Thyroid gland (tissue), 4 donors: ENCODE measurements around the gene NOXA1. TPM values are rescaled to one million over a fixed set of nuclear protein-coding genes. Genes with fewer than 3 reads are reported as not detected.
"Not testable (repeated sequence)": the region's sequence is repeated elsewhere in the genome, so short reads cannot be mapped to it uniquely, and the experiment has no call there.

ENCODE experiments used
- DNase-seq, 2 donors: peaks; one replicate each; pipeline ENCODE4 v3.0.0-alpha.2; 2019
- H3K27ac ChIP-seq, 3 donors: fragments of 200-600 bp; sonication (generic); 1 replicate in 2 of 3; 2 replicates in 1 of 3; pipeline ENCODE4 v1.5.1; 2016 to 2019; ENCODE audit warnings: mild to moderate bottlenecking in 1 of 3, moderate library complexity in 1 of 3
- H3K27me3 ChIP-seq: fragments of 200-600 bp; sonication (generic); one replicate; pipeline ENCODE4 v1.5.1; 2019
- H3K36me3 ChIP-seq, 2 donors: fragments of 200-600 bp; sonication (generic); one replicate each; pipeline ENCODE4 v1.5.1; 2016 to 2019
- H3K4me1 ChIP-seq, 2 donors: fragments of 200-600 bp; sonication (generic); one replicate each; pipeline ENCODE4 v1.5.1; 2017 to 2019
- H3K4me3 ChIP-seq, 3 donors: fragments of 200-600 bp; sonication (generic); replicated peaks in 1 of 3; 1 replicate in 2 of 3; 2 replicates in 1 of 3; pipeline ENCODE4 v1.5.1; 2016; ENCODE audit warnings: mild to moderate bottlenecking in 1 of 3
- H3K9me3 ChIP-seq: fragments of 200-600 bp; sonication (generic); one replicate; pipeline ENCODE4 v1.5.1; 2017
- POLR2A ChIP-seq, 2 donors: fragments of 450-650 bp; IDR thresholded peaks; one replicate each; pipeline ENCODE4 v1.6.1; 2017; ENCODE audit warnings: antibody characterized with exemption in 2 of 2, mild to moderate bottlenecking in 2 of 2, moderate library complexity in 1 of 2
- WGBS, 2 donors: methylation state at CpG; one replicate each; pipeline ENCODE4 v1.1.5; 2017; 5-methylcytosine and 5-hydroxymethylcytosine counted together
- intact Hi-C: fragments of 100-400 bp; cut with DNase I; formaldehyde crosslinking; loops from one replicate; pipeline ENCODE4 v1.15.1; 2023
- total RNA-seq, 4 donors: library from RNA; depleted of rRNA; stranded (reverse); fragments of >200 nt; gene quantifications; one replicate each; pipeline ENCODE4 v1.2.3, GENCODE V29; 2016
- TF ChIP-seq, protein P1 (sequence below), 6 experiments: fragments of 200-600 bp in 3 of 6; fragments of 450-650 bp in 3 of 6; sonication (generic) in 3 of 6; IDR thresholded peaks; one replicate each; pipeline ENCODE4 v1.5.1; 2016 to 2019; ENCODE audit warnings: antibody characterized with exemption in 6 of 6, mild to moderate bottlenecking in 2 of 6, inconsistent platforms in 1 of 6, moderate library complexity in 1 of 6

NOXA1 gene
- total RNA-seq, 4 donors from 2014 or later = 5.4 to 16.6 (median 10.0) TPM

DNA sequence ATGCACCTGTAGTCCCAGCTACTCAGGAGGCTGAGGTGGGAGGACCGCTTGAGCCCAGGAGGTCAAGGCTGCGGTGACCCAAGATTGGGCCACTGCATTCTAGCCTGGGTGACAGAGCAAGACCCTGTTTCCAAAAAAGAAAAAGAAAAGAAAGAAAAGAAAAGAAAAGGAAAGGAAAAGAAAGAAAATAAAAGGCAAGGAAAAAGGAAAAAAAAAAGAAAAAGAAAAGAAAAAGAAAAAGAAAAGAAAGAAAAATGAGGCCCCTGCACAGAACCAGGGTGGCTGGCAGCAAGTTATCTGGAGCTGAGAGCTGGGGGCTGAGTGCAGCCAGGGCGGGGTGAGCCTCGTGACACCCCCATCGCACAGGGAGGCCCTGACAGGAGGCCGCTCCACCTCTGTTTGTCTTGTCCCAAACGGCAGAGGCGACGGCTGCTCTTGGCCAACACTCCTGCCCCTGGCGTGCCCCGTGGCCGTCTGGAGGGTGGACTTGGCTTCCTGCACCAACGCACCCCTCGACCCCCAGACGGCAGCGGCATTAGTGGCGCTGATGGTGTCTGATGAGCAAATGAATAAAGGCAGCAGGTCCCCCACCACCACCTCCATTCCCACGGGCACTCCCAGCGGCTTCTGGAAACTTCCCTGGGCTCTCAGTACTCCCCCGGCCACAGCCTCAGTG lies 17.0 kb upstream of the NOXA1 start:
- 62 to 63% methylated on average over 12 to 15 of the region's 20 CpGs for WGBS, 2 donors
- Histone ChIP-seq H3K27ac (no peak overlapping the region), H3K9me3 (no peaks in the 10 kb centered on the region), H3K4me1 (peaks cover 18 to 28% of the 10 kb centered on the region in 2 donors), H3K36me3 (no peaks in the 10 kb centered on the region), H3K27me3 (no peaks in the 10 kb centered on the region), H3K4me3 (peak overlapping the region in 1 of 3 donors; percentile 30)
- DNase-seq = no peak
- TF ChIP-seq POLR2A (IDR thresholded peaks at IDR 0.05) = no peak
- intact Hi-C loops = loop anchor here (5.0 kb wide), 1 partner anchor 109 kb away; no protein-coding TSS in a partner anchor

DNA sequence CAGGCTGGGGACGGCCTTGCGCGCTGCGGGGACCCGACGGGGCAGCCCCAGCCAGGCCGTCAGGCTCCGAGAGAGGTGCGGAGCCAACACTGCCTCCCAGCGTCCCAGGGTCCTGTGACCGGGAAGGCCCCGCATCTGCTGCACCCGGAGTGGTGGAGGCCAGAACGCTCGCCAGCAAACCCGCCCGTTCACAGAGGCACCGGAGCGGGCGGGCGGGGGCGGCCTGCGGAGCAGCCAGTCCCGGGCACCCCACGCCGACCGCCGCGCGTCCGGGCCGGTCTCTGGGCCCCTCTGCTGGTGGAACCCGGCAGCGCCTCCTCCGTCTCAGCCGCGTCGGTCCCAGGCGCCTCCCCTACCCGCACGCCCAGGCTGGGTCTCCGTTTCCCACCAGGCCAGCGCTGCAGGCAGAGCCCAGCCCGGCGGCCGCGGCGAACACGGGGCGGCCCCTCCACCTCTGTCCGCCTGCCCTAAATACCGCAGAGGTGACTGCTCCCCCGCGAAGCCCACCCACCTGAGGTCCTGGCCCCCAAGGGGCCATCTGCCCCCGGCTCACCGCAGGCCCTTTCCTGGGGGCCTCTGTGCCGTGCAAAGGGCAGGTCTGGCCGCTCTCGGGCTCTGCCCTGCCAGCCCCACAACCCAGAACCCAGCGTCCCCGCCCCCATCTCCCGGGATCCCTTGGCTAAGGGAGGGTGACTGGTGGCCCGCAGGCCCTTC lies 16.2 kb upstream of the NOXA1 start:
- no peaks in the 10 kb centered on the region for H3K9me3 ChIP-seq
- 0 to 30% methylated on average over 2 to 7 of the region's 63 CpGs for WGBS, 2 donors
- H3K27me3 ChIP-seq = no peaks in the 10 kb centered on the region
- peaks cover 22 to 36% of the 10 kb centered on the region in 2 donors for H3K4me1 ChIP-seq
- peak overlapping the region in 2 of 3 donors; percentile 13 to 30 for H3K4me3 ChIP-seq
- H3K27ac ChIP-seq = no peak overlapping the region
- intact Hi-C loops = loop anchor here (5.0 kb wide), 1 partner anchor 110 kb away; no protein-coding TSS in a partner anchor
- H3K36me3 ChIP-seq = no peaks in the 10 kb centered on the region
- TF ChIP-seq, protein P1, sequence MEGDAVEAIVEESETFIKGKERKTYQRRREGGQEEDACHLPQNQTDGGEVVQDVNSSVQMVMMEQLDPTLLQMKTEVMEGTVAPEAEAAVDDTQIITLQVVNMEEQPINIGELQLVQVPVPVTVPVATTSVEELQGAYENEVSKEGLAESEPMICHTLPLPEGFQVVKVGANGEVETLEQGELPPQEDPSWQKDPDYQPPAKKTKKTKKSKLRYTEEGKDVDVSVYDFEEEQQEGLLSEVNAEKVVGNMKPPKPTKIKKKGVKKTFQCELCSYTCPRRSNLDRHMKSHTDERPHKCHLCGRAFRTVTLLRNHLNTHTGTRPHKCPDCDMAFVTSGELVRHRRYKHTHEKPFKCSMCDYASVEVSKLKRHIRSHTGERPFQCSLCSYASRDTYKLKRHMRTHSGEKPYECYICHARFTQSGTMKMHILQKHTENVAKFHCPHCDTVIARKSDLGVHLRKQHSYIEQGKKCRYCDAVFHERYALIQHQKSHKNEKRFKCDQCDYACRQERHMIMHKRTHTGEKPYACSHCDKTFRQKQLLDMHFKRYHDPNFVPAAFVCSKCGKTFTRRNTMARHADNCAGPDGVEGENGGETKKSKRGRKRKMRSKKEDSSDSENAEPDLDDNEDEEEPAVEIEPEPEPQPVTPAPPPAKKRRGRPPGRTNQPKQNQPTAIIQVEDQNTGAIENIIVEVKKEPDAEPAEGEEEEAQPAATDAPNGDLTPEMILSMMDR (IDR thresholded peaks at IDR 0.05) = peak; percentile 42 to 89 (median 78)
- TF ChIP-seq POLR2A (IDR thresholded peaks at IDR 0.05) = no peak
- DNase-seq = peak; percentile 65 to 70

DNA sequence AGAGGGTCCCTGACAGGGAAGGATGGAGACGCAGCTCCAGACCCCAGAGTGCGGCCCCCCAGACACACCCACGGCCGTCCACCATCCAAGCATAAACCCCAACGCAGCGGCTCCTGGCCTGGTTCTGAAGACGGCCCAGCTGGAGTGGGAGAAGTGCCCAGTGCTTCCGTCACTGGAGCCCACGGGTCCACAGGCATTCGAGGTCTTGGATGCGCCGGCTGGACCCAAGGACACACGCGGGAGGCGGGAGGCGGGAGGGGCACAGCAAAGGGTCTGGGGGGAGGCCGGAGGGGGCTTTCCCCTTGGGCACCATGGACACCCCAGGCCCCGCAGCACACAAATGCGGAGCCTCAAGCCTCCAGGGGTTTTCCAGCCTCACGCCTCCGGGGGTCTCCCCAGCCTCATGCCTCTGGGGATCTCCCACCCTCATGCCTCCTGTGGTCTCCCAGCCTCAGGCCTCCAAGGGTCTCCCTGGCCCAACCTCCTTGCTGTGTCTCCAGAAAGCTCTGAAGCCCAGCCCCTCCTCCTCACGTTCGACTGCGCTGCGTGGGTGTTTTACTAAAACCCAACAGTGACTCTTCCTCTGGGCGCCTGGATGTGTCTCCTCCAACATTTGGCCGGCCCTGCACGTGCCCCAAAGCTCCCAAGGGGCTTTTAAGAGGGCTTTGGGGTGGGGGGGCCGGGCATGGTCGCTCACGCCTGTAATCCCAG lies 15.4 kb upstream of the NOXA1 start:
- WGBS, 2 donors = 65 to 83% methylated on average over 12 to 24 of the region's 31 CpGs
- Histone ChIP-seq H3K4me3 (peak overlapping the region in 1 of 3 donors; percentile 30), H3K27ac (no peak overlapping the region), H3K27me3 (no peaks in the 10 kb centered on the region), H3K9me3 (no peaks in the 10 kb centered on the region), H3K36me3 (no peaks in the 10 kb centered on the region), H3K4me1 (peaks cover 22 to 43% of the 10 kb centered on the region in 2 donors)
- TF ChIP-seq, protein P1 (IDR thresholded peaks at IDR 0.05) = no peak
- TF ChIP-seq POLR2A (IDR thresholded peaks at IDR 0.05) = no peak
- intact Hi-C loops = loop anchor here (5.0 kb wide), 1 partner anchor 110 kb away; no protein-coding TSS in a partner anchor
- no peak for DNase-seq

DNA sequence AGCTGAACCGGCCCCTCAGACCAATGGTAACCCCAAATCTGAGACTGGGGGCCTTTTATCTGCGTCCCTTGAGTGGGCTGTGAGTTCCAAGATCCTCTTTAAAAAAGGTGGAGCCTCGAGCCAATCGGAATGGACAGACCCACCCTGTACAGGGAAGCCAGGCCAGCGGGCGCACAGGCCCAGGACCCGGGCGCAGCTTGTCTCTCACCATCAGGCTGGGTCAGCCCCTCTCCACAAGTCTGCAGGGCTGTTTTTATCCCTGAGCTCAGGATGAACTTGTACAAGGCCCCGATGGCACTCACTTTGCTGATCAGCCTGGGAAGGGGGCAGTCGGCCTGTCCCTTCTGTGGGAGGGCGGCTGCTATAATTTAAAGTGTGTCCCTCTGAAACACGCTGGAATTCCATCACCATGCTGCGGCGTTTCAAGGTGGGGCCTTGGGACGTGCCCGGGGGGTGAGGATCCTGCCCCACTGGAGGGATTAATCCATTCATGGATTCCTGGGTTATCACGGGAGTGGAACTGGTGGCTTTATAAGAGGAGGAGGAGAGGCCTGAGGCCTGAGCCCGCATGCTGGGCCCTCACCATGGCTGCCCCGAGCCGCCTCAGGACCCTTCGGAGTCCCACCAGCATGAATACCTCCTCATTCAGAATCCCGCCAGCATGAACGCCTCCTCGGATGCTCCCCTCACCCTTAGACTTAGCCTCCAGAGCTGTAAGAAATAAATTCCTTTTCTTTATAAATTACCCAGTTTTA lies 14.4 kb upstream of the NOXA1 start:
- Histone ChIP-seq H3K4me1 (peaks cover 22 to 45% of the 10 kb centered on the region in 2 donors), H3K4me3 (no peak overlapping the region), H3K9me3 (no peaks in the 10 kb centered on the region), H3K36me3 (no peaks in the 10 kb centered on the region), H3K27ac (no peak overlapping the region), H3K27me3 (no peaks in the 10 kb centered on the region)
- DNase-seq = no peak
- intact Hi-C loops = loop anchor here (5.0 kb wide), 1 partner anchor 112 kb away; no protein-coding TSS in a partner anchor
- TF ChIP-seq, protein P1 (IDR thresholded peaks at IDR 0.05) = no peak
- TF ChIP-seq POLR2A (IDR thresholded peaks at IDR 0.05) = no peak
- WGBS, 2 donors = 95 to 97% methylated on average over 15 to 24 of the region's 24 CpGs

DNA sequence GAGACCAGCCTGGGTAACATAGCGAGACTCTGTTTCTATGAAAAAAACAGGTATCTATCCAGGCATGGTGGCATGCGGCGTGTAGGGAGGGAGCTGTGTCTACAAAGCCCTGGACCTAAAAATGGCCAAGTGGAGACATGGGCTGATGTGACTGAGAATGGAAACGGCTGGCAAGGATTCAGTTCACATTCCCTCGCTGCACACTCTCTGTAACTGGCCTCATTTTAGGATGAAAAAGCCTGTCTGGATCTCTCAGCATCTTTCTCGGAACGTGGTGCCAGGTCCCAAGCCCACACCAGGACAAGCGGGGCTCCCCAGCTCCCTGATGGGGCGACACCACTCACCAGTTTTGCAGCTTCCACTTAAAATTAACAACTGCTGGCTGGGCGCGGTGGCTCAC lies 13.7 kb upstream of the NOXA1 start:
- Histone ChIP-seq H3K9me3 (no peaks in the 10 kb centered on the region), H3K27ac (no peak overlapping the region), H3K4me1 (peaks cover 22 to 45% of the 10 kb centered on the region in 2 donors), H3K36me3 (no peaks in the 10 kb centered on the region), H3K4me3 (no peak overlapping the region), H3K27me3 (no peaks in the 10 kb centered on the region)
- intact Hi-C loops = loop anchor here (5.0 kb wide), 1 partner anchor 112 kb away; no protein-coding TSS in a partner anchor
- TF ChIP-seq, protein P1 (IDR thresholded peaks at IDR 0.05) = no peak
- TF ChIP-seq POLR2A (IDR thresholded peaks at IDR 0.05) = no peak
- no peak for DNase-seq
- whole genome bisulfite sequencing, 2 donors = 84 to 92% methylated on average over 11 of the region's 11 CpGs

DNA sequence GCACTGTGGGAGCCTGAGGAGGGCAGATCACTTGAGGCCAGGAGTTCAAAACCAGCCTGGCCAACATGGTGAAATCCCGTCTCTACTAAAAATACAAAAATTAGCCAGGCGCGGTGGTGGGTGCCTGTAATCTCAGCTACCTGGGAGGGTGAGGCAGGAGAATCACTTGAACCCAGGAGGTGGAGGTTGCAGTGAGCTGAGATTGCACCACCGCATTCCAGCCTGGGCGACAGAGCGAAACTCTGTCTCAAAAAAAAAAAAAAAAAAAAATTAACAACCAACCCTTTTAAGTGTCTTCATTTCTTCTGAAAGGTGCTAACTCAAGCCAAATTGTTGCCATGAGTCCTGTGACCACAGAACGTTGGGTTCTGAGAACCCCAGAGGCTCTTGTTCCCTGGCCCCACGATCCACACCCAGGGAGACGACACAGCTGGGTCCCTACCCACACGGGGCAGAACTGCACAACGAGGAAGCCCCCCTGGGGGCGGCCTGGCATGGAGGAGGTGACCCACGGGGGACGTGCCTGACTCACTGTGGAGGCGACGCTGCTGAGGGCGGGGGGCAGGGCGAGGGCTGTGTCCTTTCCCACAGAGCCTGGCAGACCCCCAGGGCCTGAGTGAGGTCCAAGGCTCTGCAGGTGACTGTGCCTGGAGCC lies 12.8 kb upstream of the NOXA1 start:
- H3K36me3 ChIP-seq, intact Hi-C loops, DNase-seq, H3K9me3 ChIP-seq, H3K27ac ChIP-seq, H3K4me3 ChIP-seq, H3K27me3 ChIP-seq: not testable (repeated sequence)
- 63 to 69% methylated on average over 13 to 14 of the region's 18 CpGs for WGBS, 2 donors
- peaks cover 22 to 45% of the 10 kb centered on the region in 2 donors for H3K4me1 ChIP-seq
